GM18520 (cell line): ENCODE results near the gene TWF1.
"Not testable (repeated sequence)": the region's sequence is repeated elsewhere in the genome, so short reads cannot be mapped to it uniquely, and the experiment has no call there.

ENCODE experiments used
- ATAC-seq: cut with Tn5 transposase; IDR thresholded peaks from one replicate; pipeline ENCODE4 v1.9.1; 2021; ENCODE audit not compliant: unreplicated experiment

The TWF1 gene

DNA sequence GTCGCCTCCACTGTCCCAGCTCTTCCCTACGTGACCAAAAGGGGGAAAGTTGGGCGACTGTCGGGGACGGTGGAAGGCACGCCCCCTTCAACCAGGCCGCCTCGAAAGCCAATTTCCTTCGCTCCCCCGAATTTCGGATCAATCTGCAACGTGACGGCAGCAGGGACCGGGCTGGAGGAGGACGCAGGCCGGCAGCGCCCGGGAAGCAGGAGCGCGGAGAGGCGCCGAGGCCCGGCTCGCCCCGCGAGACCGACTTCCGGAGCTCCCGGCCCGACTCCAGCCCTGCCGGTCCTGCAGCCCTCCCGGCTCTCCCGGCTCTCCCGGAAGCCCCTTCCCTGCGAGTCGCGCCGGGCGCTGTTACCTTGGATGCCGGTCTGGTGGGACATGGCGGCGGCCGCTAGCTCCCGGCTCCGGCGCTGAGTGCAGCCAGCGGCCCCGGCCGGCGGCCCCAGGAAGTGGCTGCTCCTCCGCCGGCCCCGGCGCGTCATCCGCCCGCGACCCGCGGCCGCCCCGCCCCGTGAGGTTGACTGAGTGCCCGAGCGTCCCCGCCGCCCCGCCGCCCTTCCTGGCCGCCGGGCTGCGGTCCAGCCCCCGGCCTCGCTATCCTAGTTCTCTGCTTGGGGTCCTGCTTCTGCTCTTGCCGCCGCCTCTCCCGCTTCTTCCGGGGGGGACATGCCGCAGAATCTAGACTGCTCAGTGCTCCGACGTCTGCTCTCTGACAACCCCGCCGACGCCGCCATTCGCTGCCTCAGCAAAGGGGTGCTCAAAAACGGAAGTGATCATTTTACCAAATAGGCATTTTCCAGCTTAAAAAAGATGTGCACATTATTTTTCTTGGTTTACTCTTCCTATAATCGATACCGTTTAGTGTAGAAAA, at the start of gene TWF1:
Gene TWF1, minus strand, starts transcription at position 458 of the 877 bp plus-strand sequence. Its CDS starts 72 bp downstream, at position 386.
- ATAC-seq: peak; percentile 97

DNA sequence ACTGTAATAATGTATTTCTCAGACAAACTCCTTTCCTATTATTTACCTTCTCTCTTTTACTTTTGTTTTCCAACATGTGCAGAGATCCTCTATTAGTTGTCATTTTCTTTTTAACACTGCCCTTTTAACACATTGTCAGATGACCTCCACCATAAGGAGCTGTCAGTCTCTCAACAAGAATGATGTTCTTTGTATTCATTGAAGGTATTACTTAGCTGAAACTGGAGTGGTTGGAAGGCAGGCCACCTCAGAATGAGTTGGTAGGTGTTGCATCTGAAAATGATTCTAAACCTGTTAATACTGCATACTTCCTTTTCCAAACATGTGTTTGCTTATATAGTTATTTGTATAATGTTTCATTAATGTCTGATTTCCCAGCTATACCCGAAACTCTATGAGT, 46.6 kb upstream of the TWF1 start:
- peak; percentile 59 for ATAC-seq

- ATAC-seq: no peak
These were observed 42.7 kb upstream of the TWF1 start for GRCh38 chr12:43848786-43849185.

DNA sequence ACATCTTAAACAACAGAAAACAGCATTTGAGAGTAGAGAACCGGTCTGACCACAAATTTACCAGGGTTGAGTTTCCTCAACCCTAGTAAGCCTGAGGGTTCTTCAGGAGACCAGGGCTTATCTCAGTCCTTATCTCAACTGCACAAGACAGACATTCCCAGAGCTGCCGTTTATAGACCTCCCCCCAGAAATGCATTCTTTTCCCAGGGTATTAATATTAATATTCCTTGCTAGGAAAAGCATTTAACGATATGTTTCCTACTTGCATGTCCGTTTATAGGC, 42.0 kb upstream of the TWF1 start:
- no peak for ATAC-seq

DNA sequence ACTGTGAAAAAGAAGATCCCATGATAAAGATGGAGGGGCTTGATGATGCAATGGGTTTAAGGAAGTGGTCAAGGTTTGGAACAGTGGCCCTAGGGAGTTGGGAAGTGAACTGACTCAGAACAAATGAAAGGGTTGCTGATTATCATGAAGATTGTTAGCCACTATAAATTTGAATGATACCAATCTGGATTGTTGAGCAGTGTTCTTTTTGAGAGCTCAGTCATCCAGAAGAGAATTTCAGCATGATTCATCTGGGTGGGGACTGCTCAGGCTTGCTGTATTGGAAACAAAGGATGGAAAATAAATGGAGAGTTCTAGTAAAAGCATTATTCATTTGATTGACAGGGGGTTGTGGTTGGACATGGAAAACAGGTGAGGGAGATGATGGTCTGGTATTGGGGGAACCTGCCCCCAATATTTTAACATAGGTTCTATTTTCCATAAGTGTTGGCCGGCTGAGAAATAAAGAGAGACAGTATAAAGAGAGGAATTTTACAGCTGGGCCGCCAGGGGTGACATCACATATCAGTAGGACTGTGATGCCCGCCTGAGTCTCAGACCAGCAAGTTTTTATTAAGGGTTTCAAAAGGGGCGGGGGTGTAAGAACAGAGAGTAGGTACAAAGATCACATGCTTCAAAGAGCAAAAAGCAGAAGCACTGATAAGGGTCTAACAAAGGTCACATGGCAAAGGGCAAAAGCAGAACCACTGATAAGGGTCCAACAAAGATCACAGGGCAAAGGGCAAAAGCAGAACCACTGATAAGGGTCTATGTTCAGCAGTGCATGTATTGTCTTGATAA, 41.5 kb upstream of the TWF1 start:
- not testable (repeated sequence) for ATAC-seq

- ATAC-seq: no peak
These were observed 36.1 kb upstream of the TWF1 start for GRCh38 chr12:43842259-43842658.

GRCh38 chr12:43841253-43841652, 35.1 kb upstream of the TWF1 start:
- ATAC-seq: no peak

DNA sequence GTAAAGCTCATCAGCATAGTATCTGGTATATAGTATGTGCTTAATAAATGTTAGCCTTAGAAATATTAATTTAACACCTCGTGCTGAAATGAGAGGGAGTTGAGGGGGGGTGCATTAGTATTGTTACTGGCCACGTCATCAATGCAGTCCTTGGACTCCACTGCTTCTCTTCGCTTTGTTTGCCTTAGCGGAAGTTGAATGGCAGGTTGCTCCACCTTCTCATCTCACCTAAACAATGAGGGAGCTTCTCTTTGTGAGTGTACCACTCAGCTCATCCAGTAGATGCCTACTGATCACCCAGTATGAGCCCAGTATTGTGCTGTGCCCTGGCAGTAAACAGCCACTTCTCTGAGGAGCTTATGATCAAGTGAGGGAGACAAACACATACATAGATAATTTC, 34.2 kb upstream of the TWF1 start:
- ATAC-seq: no peak

DNA sequence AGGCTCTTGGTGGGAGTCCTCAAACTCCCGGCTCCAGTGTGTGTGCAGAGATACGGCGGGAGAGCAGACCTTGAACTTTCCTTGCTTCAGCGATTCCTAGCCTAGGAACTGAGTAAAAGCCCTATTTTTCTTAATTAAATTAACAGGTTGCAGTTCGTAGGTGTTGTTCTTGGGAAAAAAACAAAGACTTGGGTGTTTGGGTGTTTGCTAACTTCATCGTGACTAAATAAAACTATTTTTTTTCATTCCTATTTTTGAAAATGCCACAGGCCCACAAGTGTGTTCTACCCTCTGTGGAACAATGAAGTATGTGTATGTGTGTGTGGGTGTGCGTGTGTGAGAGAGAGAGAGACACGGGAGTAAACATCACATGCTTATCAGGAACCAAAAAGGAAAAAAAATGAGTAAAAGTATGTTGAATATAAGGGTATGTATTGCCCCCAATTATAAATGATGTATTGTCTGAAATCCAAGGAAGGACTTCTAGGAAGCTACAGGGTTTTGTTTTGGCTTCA, 30.4 kb upstream of the TWF1 start:
- no peak for ATAC-seq

DNA sequence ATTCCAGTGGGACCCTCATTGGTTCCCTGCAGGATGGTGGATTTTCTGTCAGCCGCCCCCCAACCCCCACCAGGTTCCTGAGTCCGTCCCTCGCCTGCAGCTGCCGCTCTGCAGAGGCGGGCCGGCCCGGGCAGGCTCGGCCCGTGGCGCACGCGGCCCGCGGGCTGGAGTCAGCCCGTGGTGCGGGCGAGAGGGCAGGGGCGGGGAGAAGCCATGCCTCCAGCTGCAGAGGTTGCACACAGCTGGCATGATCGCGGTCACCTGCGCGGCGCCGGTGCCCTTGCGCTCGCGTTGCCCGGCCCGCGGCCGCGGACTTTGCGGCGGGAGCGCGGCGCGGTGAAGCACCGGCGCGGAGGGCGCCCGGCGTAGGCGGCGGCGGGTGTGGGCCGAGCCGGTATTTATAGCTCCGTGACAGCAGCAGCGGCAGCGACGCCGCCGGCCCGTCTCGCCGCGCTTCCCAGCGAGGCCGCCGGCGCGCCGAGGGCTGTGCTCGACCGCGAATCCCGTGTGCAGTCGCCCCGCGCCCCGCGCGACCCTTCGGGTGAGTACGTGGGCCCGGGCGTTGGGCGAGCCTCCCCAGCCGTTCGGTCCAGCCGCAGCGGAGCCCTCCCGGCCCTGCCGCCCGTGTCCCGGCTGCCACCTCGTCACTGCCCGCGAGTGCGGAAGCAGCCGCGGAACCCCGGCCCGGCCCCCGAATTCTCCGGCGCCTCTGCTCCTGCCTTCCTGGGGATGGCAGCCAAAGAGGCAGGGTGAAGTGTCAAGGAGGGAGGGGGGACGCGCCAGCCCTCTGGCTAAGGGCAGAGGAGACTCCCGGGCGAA, 29.7 kb upstream of the TWF1 start, which contains the start of gene TMEM117:
Gene TMEM117, plus strand, starts transcription at position 426 of the 819 bp plus-strand sequence.
- peak; percentile 72 for ATAC-seq

GRCh38 chr12:43835264-43835655, 29.1 kb upstream of the TWF1 start:
- no peak for ATAC-seq

DNA sequence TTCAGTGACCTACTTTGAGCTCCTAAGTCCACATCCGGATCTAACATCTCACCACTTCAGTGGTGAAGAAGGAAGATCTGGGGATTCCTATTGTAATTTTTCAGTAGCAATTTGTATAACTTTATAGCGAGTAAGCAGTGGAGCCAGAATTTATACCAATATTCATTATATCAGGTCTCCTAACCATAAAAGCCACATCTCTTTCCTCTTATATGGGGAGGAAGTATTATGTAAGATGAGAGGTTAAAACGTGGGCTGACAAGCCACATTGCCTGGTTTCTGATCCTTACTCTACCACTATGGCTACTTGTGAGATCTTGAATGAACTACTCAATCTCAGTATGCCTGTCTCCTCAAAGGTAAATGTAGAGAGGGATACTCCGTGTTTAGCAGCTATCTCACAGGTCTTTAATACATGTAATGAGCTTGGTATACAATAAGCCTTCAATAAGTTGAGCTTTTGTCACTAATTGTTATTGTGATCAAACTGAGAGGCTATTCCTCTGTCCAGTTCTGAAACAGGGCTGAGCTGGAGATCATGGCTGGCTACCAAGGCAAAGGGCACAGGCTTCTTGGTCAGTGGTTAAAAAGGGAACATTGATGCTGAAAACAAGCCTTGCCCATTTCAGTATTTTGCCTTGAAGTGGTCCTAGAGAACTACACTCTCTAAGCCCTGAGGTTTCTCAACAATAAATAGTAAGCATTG, 26.5 kb upstream of the TWF1 start:
- ATAC-seq: no peak

DNA sequence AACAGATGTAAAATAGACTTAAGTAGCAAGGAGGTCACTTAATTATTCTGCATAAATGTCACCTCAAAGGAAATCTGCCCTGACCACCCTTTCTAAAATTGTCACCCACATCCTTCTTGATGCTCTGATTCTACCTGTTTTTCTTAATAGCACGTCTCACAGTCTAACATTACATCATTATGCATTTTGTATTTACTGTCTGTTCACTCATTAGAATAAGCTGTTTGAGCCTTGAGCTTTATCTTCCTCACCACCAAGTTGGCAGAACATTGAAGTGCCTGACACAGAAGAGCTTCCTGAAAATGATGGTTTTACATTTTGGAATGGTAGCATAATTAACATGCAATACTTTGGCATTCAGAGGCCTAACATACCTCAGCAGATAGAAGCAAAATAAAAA, 21.0 kb upstream of the TWF1 start:
- ATAC-seq: no peak

DNA sequence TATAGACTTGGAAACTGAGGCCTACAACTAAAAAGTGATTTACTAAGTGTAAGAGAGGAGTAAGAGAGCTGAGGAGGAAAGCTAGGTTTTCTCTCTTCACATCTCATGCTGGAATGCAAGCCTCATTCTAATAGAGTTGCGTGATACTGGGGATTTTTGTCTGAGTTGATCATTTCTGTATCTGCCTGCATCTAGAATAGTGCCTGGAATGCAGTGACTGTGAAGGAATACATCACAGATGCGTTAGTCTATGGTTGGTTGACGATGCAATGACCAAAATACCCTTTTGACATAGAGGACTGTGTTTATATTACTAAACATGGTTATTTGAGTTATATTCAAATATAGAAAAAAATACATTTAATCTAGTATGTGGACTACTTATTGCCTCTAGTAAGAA, 20.6 kb upstream of the TWF1 start:
- ATAC-seq: no peak

DNA sequence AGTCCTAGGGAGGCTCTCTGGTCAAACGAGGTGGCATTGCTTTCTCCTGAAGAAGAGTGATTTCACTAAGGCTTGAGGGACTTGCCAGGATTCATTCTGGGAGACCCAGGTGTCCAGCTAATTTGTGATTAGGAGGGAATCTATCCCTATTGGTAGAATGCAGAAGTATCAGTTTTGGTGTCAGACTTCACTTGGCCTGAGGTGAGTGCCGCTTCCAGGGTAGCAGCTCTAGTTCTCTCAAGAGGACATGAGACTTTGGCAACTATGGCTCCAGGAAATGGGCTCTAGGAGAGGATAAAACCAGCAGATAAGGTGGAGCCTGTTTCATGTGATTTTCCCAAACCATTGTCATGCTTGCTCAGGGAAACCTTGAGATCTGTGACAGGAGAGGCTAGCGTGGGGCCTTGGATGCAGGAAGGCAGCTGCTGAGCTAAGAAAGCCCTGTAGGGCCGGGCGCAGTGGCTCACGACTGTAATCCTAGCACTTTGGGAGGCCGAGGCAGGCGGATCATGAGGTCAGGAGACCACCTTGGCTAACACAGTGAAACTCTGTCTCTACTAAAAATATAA, 18.2 kb upstream of the TWF1 start:
- no peak for ATAC-seq

DNA sequence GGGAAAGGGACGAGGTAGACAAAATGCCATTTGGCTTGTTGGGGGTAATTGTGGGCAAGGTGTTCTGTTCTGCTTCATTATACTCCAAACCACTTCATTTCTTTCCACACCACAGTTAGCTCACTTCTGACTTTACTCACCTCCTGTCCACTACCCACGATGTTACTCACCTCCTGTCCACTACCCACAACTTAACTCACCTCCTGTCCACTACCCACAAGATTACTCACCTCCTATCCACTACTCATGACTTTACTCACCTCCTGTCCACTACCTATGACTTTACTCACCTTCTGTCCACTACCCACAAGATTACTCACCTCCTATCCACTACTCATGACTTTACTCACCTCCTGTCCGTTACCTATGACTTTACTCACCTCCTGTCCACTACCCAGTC, 10.1 kb upstream of the TWF1 start:
- ATAC-seq: no peak

DNA sequence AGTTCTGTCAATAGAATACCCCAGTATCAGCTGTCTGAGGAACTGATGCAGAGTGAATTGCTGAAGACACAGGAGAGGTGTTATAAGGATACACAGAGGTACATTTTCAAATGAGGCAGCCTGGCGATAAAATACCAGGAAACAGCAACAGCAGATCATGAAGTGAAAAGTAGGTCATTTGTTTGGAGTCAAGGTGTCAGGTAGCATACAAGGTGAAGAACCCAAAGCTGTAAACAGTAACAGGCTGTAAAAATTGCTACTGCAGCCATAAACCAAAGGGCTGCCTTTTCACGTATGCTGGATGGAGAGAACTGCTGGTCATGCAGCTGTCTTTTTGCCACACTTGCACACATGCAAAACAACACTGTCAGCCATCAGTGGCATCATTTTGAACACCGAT, 9.3 kb upstream of the TWF1 start:
- no peak for ATAC-seq

DNA sequence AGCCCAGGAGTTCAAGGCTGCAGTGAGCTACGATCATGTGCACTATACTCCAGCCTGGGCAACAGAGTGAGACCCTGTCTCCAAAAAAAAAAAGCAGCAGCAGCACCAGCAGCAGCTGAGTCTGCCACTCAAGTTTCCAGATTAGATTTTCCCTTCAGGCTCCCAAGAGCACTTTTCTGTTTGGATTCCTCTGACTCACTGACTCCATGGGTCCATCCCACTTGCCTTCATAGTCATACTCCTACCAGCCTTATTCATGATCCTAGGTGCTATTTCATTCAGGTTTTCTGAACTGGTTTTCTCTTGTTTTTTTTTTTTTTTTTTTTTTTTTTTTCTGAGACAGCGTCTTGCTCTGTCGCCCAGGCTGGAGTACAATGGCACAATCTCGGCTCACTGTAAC, 6.8 kb upstream of the TWF1 start:
- no peak for ATAC-seq

DNA sequence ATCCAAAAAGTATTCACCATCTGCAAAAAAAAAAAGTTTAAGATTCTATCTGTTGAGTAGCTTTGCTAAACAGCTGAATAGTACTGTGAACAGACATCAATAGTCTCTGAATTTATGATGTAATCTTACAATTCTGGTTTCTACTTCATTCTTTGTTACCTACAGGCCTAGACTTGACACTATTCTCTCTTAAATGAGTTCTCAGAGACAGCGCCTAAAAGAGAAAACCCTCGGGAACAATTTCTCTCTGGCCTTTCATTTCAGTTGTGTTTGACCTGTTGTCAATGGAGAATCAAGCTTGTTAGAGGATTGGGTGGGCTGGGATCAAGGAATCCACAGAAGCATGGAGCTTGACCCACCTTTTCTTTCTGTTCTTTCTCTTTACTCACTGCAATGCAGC, 5.9 kb upstream of the TWF1 start:
- no peak for ATAC-seq

DNA sequence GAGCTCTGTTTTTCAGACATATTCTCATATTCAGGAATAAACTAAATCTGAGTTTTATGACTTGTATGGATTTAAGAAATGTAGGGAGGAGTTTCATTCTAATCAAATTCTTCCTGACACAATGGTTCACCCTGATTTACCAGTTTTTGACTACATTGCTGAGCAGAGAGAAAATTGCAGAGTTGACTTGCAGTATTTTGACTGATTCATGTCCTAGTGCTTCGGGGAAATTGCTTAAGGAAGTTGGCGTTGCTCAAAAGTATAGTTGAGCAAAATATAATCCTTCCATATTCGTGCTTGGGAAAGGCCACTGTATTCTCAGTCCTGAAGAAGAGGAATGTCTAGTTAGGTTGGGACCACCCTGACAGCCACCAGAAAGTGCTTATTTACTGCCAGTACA, 1.3 kb upstream of the TWF1 start:
- ATAC-seq: no peak
